Right forelimb (tissue), 1 donor: ENCODE results near the gene ZFYVE21.
"Not testable (repeated sequence)": the region's sequence is repeated elsewhere in the genome, so short reads cannot be mapped to it uniquely, and the experiment has no call there.

Source experiments
- DNase-seq: peaks from one replicate; pipeline ENCODE4 v3.0.0-alpha.2; 2018

ZFYVE21 gene

DNA sequence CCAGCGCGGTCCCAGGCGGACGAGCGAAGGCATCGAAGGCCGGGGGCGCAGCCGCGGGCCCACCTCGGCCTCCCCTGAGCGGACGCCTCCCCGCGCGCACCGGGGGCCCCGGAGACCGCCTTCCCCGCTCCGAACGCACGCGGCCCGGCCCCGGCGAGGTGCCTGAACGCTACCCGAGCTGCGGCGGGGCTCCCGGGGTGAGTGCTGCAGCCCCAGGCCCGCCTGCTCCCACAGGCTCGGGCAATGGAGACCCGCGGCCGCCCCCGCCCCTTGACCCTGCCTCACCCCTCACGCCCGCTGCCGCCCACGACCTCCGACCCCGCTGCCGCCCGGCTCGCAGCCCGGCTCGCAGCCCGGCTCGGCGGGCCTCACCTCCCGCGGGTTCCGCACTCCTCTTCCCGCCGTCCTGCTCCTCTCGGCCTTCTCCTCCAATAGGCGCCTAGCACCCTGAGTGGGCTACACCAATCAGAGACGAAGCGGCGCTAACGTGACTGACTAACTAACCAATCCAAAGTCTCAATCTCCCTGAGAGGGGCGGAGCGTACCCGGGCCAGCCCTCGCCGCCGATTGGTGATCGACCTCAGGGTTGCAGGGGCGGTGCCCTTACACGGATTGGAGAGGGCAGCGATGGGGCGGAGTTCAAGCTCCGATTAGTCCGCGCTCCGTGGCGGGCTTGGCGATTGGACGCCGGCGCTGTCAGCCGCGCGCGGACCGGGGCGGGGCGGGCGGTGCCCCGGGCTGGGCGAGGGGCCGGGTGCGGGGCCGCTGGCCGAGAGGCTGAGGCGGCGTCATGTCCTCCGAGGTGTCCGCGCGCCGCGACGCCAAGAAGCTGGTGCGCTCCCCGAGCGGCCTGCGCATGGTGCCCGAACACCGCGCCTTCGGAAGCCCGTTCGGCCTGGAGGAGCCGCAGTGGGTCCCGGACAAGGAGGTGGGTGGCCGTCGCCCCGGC is at the start of gene ZFYVE21, which contains the start of gene XRCC3:
Gene ZFYVE21, plus strand, starts transcription at position 759 of the 949 bp plus-strand sequence. Its CDS starts 32 bp downstream, at position 791.
Gene XRCC3, minus strand, starts transcription at position 400 of the 949 bp plus-strand sequence. CDS start 4,364 bp downstream, outside the sequence.
- DNase-seq = peak; percentile 100

DNA sequence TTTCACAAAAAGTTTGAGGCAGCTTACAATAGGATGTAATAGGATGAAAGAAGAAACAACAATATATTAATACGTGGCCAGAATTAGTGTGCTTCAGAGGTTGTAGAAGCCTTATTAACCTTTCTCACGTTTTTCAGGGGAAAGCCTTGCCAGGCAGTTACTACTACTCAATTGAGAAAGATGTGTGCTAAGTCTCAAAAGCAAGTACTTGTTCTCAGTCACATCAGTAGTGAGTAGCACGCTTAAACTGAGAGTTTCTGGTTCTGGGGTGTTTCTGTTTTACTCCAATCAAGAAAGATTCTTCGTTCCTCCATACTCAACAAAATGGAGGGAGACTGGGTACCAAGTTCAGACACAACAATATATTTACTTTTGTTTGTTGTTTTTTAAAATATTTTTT is 47.9 kb upstream of the ZFYVE21 start:
- no peak for DNase-seq

DNA sequence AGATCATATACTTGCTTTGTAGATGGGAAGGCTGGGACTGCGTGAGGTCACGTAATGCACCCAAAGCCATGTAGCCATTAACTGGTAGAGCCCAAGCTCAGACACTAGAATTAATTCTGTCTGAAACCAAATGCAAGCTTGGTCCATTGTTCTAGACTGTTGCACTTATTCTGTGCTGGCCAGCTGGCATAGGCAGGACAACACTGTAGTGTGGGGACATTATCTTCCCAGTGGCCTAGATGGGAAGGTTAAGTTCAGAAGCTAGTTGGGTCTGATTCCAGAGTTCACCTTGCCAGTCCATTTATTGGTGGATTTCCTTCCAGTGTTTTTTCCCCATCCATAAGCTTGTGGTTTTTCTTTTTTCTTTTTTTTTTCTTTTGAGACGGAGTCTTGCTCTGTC is 47.5 kb upstream of the ZFYVE21 start:
- DNase-seq = no peak

DNA sequence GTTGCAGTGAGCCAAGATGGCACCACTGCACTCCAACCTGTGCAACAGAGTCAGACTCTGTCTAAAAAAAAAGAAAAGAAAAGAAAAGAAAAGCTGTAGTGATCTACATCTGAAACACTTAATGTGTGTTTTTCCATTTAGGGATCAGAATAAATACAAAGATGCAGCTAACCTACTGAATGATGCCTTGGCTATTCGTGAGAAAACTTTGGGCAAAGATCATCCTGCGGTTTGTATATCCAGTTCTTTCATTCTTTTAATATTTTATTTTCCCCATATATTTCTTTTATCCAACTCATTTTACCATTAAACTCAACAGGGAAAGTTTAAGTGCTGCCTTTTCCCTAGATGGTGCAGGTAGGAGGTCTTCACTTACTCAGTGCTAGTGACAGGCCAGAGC is 46.2 kb upstream of the ZFYVE21 start:
- no peak for DNase-seq

DNA sequence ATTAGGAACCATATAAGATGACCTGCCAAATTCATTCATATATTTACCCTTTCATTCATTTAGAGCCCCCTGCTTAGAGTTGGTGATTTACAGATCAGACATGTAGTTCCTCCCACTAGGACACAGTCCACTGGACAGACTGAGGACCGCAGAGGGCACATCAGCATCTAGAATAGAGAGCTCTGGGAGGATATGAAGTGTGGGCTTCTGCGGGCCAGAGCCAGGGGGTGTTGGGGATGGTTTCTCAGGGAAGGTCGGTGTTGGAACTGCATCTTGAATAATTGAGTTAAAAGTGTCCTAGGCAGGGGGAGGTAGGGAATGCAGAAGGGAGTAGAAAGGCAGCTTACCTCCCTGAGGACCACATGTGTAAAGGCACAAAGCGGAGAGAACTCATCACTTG is 43.7 kb upstream of the ZFYVE21 start:
- DNase-seq = no peak

DNA sequence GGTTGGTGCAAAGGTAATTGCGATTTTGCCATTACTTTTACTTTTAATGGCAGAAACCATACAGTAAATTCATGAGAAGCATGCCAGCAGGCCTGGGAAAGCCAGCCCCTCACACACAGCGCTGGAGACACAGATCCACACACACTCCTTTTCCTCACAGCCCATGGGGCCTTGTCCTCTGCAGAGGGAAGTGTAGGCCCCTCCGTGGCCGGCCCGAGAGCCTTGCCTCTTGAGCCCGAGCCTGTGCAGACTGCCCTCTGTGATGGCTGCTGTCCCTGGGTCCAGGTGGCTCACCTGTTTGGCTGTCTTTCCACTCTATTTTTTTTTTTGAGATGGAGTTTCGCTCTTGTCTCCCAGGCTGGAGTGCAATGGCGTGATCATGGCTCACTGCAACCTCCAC is 39.7 kb upstream of the ZFYVE21 start:
- DNase-seq = no peak

DNA sequence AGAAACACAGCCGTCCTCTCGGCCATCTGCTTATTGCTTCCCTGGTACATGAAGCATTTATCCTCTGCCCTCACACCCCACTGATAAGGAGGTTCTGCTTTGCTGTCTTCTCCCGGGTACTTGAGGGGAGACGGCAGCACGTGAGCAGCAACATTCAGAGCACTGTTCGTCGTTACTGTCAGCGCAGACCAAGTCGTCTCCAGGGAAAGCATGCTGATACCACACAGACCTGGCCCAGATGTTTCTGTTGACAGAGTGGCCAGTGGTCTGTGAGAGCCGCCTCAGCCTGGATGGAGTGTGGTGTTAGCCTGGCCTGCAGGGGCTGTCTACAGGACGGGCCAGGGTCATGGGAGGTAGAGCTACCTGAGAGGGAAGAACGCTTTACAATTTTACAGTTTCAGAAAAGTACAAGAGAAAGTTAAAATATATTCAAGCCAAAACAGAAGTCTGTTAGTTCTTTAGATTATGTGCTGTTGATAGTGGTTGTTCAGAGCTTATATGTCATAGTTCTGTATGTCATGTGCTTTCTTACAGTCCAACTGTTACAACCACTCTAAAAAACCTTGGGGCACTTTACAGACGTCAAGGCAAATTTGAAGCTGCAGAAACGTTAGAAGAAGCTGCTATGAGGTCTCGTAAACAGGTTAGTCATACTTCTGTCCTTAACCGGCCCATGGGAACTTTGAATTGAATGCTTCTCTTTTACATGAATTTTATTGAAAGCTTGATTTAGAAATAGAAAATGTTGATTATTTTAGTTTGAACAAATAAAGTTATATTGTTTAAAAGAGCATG is 38.5 kb upstream of the ZFYVE21 start:
- DNase-seq = no peak

DNA sequence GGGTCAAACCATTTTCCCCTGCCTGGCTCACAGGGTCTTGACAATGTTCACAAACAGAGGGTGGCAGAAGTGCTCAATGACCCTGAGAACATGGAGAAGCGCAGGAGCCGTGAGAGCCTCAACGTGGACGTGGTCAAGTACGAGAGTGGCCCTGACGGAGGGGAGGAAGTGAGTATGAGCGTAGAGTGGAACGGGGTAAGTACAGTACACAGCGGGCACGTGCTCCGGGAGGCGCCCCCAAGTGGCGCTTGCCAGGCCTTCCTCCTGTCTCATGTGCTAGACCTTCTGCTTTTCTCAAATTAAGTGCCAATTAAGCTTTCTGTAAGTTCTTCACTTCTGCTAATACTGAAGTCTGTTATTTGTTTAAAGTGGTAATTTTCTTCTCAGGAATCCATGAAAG is 36.3 kb upstream of the ZFYVE21 start:
- DNase-seq = no peak

DNA sequence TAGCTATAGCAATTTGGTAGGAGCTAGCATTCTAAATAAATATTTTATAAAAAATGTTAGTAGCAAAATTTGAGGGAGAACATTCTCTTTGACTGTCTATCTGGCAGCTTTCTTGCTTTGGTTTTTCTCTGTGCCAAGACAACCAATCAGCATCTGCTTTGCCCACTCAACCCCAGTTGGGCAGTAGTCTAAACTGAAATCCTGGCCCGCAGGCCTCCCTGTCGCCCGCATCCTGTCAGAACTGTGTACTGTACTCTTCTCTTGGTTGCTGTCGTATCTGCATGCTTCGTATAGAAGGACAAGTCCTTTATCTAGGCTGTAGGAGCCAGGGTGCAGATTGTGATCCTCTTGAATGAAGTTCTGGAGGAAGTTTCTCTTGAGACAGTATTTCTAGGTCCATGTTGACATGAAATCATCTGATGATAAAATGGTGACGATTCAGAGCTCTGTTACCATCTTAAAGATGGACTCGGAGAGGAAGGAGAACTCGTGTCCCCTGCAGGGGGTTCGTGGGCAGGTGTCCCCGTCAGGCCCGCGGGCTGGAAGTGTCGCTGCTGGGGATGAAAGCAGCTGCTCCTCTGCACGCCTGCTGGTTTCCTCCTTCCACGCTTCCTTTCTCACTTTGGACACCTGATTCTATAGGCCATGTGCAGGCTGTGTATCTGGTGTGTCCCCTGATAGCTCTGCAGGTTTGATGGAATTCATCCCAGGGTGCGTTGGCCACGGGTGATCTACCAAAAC is 34.9 kb upstream of the ZFYVE21 start:
- DNase-seq = no peak

DNA sequence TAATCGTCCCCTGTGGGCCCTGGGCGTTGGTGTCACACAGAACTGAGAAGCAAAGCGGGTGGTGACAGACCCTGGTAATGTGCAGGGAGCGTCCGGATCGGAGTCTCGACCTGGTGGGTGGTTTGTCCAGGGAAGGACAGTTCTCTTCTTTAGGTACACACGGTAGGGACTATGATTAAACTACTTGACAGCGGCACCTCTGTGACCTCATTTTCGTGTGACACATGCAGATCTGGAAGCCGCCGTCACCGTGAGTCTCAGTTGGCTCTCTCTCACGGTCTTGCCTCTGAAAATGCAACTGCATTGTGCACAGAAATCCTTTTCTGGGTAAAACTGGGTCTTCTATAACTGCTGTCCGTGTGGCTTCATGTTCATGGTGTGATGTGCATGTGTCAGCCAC is 32.5 kb upstream of the ZFYVE21 start:
- no peak for DNase-seq

DNA sequence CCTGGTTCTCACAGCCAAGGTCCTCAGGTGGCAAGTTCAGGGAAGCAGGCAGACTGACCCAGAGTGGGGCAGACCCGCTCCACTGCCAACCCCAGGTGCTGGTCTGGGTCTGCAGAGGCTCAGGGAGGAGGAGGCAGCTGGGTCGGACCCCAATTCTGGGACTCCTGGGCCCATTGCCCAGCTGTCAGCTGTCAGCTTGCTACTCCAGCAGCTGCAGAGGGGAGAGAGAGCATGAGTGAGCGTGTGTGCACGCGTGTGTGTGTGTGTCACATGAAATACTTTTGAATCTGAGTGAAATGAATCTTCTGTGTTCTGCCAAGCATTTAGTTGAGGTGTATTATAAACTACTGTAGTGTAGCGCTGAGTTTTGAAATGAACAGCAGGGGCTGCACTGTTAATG is 31.1 kb upstream of the ZFYVE21 start:
- peak; percentile 73 for DNase-seq

DNA sequence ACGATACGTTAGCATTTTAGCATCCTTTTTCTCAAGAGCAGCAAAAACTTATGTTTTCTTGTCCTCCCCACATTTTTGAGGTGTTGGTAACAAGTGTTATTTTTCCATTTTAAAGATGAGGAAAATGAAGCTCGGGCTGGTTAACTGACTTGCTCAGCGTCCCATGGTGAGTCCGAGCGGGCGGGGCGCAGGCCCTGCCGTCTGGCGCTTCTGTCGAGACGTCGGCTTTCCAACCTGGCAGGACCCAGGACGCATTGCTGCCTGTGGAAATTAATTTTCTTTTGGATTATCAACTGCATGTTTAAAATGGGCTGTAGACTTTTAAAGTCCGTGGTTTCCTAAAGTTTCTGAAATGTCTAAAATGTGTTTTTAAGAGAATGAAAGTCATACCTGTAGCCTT is 30.7 kb upstream of the ZFYVE21 start:
- DNase-seq = no peak

DNA sequence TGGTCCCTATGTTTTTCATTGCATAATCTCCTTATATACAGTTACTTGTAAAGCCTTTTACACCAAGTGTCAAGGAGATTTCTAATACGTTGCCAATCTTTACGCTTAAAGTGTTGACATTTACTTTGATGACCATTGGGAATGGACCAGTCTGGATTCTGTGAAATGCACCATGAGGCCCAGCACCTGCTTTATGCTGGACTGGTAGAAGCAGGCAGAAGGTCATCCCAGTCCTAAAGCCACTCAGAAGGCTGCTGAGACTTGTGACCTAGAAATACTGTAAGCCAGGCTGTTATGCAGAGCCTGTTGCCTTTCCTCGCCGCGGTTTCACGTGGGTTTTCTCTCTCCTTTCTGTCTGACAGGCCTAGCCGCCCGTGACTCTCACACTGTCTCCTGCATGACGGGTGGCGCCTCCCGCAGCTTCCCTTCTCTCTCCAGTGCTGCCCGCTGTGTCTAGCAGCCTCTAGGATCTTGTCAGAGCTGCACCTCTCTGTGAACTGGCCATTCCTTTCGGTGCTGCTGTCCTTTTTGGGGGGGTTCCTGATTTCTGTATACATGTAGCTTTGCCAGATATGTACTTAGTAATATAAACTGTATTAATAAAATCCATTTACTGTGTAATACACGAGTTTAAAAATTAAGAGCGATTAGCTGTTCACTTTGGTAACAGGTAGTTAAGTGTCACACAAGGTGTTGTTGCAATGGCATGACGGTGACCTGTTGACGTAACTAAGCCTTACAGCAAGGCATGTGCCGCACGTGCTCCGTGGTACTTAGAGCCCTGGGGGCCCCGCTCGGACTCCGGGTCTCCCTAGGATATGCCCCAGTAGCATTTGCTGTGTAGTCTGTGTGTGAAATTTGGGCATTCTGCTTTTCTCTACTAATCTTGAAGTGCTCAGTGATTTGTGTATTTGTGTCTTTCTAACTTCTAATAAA is 30.1 kb upstream of the ZFYVE21 start:
- no peak for DNase-seq

DNA sequence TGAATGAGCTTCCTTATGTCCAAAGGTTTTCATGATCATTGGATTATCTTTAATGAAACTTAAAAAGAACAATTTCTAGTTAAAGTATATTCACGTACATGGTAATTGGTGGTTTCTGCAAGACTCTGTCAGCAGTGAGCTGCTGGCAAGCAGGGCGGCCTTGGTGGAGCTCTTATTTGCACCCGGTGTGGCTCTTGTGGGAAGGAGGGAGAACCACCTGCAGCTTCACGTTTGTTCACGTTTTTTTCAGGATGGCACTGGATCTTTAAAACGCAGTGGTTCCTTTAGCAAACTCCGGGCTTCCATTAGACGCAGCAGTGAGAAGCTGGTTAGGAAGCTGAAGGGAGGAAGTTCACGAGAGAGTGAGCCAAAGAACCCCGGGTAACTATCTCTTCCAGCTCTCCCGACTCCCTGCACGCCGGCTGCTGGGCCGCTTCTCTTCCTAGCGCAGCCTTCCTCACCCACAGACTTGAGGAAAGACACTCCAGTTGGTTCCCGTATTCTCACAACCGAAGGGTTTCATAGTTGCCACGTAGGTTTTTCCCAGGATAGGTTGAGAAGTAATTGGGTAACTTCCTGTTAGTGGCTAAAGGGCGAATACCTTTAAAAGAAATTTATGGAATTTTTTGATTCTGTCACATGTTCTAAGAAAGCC is 28.7 kb upstream of the ZFYVE21 start:
- DNase-seq = no peak

DNA sequence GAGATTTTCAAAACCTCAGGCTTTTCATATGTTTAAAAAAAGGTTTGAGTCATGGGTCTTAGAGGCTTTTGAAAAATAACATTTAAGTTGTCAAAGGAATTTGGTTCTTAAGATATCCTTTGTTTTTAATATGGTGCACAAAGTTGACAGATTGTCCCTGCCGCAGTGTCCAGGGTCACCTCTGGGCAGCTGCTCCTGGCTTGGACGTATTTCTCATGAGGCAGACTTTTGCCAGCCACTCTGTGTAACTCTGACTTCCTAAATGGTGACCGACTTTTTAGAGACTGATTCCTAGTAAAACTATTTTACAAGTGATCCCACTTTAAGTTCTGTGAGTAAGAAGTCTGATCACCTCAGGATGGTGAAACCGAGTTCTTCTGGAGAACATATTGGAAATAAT is 27.9 kb upstream of the ZFYVE21 start:
- DNase-seq = no peak

DNA sequence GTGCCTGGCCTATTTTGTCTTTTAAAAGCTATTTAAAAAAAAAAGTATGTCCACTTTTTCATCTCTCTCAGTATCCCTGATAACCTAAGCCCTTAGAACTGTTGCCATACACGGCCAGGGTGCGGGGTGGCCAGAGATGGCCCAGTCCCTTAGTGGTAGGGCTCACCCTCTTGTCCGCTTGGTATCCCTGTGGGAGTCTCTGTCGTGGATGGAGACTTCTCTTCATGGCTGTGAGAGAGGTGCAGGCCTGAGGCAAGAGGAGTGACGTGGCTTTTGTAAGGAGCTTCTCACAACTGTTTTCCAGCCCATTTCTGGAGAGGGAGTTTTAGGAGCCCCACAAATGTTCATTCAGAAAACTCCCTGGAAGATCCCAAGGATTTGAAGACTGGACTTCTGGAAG is 27.2 kb upstream of the ZFYVE21 start:
- DNase-seq = no peak

DNA sequence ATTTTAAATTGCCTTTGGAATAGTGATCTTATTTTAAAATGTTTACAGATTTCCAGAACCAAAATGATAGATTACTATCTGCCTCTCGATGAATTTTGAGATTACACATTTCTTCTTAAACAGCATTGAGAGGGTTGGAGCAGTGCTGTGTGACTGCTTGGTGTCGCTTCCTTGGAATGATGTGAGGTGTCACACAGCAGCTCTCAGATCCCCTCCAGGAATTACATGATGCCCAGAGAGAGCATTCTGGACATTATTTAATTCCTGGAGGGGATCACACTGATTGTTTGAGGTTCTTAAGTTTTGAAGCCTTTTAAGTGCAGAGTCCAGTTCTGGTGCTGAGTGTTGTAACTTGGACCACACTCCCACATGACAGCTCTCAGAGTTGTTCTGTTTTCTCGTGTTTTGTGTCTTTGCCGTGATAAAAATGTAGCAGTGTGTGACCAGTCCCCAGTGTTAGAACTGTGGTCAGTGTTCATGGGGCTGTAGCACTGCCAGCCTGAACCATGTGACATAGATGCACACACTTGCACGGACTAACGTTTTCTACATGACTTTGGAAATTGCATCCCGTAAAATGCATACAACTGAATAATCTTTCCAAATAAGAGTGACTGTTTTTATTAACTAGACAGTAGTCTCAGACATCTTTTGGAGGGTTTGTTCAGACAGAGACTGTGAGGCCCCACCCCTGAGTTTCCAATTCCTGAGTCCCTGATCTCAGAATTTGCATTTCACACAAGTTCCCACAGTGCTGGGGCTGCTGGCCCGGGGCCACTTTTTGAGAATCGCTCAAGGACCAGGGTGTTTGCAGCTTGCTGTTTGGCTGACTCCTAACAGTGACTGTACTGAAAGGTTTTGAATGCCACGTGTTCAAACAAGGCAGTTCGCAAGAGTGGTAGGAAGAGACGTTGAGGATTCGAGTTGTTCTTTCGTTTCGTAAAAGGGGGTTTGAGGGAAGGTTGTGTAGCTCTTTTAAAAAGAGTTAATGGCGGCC is 26.4 kb upstream of the ZFYVE21 start:
- DNase-seq = no peak

DNA sequence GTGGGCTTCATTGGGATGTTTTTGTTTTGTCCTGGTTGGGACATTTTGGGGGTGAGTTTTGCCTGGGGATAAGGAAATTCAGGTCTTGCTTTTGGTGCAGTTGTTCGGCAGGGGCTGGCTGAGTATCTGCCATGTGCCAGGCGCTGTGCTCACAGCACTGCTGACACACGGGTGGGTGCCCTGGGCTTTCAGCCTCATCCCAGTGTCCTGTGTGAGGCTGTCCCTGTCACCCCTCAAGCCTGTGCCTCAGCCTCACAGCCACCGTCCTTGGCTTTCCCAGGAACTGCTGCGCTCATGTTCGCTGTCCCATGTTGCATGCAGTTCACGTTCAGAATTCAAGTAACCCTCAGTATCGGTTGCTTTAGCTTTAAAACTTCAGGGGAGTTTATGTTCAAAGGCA is 25.3 kb upstream of the ZFYVE21 start:
- DNase-seq = no peak

DNA sequence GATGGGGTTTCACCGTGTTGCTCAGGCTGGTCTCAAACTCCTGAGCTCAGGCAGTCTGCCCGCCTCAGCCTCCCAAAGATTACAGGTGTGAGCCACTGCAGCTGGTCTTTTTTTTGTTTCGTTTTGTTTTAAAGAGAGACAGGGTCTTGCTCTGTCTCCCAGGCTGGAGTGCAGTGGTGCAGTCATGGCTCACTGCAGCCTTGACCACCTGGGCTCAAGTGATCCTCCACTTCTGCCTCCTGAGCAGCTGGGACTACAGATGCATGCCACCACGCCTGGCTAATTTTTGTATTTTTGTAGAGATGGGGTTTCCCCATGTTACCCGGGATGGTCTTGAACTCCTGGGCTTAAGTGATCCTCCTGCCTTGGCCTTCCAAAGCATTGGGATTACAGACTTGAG is 24.0 kb upstream of the ZFYVE21 start:
- not testable (repeated sequence) for DNase-seq

DNA sequence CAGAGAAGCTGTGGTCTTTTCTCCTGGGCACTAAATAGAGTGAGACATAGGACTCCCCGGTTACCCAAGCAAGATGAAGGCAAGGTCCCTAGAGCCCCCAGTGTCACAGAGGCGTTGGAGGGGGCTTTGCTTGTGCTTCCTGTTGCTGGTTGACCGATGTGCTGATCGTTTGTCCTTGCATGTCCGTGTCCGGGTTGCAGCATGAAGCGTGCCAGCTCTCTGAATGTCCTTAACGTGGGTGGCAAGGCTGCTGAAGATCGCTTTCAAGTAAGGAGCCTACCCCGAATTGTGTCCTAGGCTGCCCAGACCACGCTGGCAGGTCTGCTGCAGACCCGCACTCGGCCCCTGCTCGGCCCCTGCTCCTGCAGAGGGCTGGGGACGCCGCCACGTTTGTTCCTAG is 23.5 kb upstream of the ZFYVE21 start:
- DNase-seq = peak; percentile 43
